ENCODE results near the gene AGPAT1.
A peak's percentile ranks its signal among the peaks of the same experiment; 100 is the strongest.
"Not testable (repeated sequence)": the region's sequence is repeated elsewhere in the genome, so short reads cannot be mapped to it uniquely, and the experiment has no call there.

AGPAT1 gene

DNA sequence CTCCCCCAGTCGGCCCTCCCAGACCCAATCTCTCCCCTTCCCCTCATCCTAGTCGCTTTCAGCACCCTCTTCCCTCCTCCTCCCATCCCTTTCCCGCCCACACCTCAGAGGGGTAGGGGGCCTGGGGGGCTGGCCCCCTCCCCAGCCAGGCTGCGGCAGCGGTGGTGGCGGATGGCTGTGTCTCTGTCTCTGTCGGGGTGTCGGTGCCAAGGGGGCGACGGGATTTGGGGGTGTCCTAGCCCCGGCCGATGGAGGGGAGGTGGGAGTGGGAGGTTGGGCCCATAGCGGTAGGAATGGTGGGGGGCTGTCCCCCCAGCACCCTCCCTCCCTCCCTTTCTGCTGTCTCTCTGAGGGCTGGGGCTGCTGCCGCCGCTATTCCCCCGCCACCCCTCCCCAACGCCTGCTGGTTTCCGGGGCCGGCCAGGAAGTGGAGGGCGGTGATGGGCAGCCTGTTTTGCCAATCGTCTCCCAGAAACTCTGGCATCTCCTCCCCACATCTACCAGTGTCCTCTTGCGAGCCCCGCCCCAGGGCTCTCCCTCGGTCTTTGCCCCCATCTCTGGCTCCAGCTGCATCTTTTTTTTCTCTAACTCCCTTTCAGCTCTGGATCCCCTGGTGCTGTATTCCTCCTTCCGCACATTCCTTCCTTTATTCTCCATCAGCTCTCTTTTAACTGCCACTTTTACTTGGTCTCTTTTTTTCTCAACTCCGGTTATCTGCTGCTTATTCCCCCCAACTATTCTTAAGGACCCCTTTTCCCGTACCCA is at the start of gene AGPAT1:
AGPAT1 (minus strand) TSS at position 374 of the 765 bp plus-strand sequence. CDS start 4,588 bp downstream, outside the sequence.
- peak; percentile 86 for DNase-seq (ENCODE audit: low read depth)

GRCh38 chr6:32224696-32225095 is 48.8 kb upstream of the AGPAT1 start:
- DNase-seq (ENCODE audit: low read depth): no peak

- DNase-seq (ENCODE audit: low read depth): no peak
Measured at GRCh38 chr6:32223258-32224235, 47.7 kb upstream of the AGPAT1 start, which contains the start of gene NOTCH4. Gene NOTCH4 (minus strand): TSS chr6:32224067. CDS start chr6:32223928, 139 bp downstream.

DNA sequence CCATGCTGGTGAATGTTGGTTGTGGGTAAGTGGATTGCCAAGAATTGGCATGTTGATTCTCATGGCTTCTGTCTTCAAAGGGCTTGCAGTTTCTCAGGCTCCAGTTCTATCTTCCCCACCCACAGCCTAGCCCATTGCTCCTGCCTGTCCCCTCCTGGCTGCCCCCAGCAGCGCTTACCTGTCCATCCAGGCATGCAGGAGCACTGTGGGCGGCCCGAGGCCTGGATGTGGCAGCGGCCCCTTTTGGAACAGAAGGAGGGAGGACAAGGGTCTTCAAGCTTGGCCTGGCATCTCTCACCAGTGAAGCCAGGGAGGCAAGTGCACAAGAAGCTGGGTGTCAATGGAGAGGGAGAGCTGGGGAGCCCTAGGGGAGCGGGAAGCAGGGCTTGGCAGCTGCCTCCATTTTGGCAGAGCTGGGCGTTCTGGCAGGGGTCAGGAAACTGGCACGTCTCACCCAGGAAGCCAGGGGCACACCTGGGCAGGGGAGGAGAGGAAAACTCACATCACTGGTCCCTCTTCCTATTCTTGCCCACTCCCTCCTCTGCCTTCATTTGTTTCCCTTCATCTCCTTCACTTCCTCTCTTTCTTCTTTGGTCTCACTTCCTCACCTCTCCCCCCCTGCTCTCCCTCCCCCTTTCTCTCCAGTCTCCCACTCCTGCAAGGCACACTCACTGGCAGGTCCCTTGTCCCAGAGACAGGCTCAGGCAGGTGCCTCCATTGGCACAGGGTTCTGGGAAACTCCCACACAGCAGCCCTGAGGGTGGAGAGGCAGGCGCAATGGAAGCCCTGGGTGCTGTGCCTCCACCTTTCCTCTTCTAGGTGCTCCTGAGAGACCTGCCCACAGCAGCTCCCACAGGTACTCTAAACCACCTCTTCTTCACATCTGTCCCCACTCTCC is 46.7 kb upstream of the AGPAT1 start:
- no peak for DNase-seq (ENCODE audit: low read depth)

DNA sequence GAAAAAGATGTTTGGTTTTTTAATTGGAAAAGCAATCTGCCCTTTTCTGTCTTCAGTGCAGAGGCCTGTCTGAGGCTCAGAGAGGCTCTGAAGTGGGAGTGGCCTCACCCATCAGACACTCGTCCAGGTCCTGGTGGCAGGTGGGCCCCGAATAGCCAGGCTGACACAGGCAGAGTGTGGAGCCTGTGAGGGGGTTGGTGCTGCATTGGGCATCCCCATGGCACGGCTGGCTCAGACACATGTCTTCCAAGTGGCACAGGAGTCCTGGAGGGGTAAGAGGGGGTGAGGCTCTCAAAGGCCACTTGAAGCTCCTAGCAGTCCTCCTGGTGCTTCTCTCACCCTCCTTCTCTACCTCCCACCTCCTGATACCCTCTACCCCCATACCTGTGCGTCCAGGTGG is 44.1 kb upstream of the AGPAT1 start:
- DNase-seq (ENCODE audit: low read depth): no peak

- DNase-seq (ENCODE audit: low read depth): no peak
Measured at GRCh38 chr6:32218167-32218566, 42.3 kb upstream of the AGPAT1 start.

DNA sequence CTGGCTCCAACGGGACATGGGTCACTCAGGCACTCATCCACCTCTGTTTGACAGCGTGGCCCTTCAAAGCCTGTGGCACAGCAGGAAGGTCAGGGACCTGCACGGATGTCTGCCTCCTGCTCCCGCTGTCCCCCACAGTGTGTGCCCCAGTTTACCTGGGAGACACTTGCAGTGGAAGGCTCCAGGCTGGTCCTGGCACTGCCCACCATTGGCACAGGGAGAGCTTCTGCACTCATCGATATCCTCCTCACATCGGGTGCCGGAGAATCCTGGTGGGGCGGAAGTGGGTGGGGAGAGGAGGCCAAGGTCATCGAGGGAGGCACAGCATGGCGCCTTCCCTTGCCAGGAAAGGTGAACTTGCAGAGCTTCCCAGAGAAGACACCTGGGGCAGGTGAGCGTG is 41.1 kb upstream of the AGPAT1 start:
- no peak for DNase-seq (ENCODE audit: low read depth)

DNA sequence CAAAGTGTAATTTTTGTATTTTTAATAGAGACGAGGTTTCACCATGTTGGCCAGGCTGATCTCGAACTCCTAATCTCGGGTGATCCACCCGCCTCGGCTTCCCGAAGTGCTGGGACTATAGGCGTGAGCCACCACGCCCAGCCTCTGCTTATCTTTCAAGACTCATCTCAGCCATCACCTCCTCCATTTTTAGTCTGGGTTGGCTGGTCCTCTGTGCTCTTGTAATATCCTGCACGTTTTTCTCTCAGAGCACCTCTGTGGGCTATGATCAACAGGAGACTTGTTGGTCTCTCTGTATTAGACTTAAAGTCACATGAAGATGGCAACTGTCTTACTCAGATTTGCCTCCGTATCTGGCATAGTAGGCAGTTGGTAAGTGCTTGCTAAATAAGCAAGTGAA is 40.4 kb upstream of the AGPAT1 start:
- no peak for DNase-seq (ENCODE audit: low read depth)

DNA sequence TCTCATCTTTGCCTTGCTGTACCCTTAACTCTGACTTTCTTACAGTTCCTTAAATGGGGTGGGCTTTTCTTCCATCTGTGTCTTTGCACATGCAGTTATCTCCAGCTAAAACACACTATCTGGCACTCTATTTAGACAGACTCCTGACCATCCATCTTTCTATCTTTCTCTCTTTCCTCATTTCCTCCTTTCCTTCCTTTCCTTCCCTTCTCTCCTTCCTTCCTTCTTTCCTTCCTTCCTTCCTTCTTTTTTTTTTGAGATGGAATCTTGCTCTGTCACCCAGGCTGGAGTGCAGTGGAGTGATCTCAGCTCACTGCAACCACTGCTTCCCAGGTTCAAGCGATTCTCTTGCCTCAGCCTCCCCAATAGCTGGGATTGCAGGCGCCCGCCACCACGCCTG is 39.7 kb upstream of the AGPAT1 start:
- DNase-seq (ENCODE audit: low read depth): no peak

DNA sequence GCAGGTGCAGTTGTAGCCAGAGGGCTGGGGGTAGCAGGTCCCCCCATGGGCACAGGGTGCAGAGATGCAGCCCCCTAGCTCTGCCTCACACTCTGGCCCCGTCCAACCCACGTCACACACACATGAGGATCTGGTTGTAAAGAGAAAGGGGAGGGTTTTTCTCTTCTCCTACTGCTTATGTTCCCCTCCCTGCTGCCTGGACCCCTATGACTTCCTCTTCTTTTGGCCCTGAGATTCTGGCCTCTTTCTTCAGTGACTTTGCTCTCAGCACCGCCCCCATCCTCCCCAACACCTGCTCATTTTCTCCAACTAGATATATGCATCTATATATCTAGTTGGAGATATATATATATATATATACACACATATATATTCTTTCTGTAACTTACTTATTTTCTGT is 38.2 kb upstream of the AGPAT1 start:
- no peak for DNase-seq (ENCODE audit: low read depth)

- DNase-seq (ENCODE audit: low read depth): no peak
Measured at GRCh38 chr6:32213649-32214048, 37.8 kb upstream of the AGPAT1 start.

- DNase-seq (ENCODE audit: low read depth): no peak
Measured at GRCh38 chr6:32212076-32212760, 36.3 kb upstream of the AGPAT1 start.

GRCh38 chr6:32211432-32211831 is 35.5 kb upstream of the AGPAT1 start:
- not testable (repeated sequence) for DNase-seq (ENCODE audit: low read depth)

DNA sequence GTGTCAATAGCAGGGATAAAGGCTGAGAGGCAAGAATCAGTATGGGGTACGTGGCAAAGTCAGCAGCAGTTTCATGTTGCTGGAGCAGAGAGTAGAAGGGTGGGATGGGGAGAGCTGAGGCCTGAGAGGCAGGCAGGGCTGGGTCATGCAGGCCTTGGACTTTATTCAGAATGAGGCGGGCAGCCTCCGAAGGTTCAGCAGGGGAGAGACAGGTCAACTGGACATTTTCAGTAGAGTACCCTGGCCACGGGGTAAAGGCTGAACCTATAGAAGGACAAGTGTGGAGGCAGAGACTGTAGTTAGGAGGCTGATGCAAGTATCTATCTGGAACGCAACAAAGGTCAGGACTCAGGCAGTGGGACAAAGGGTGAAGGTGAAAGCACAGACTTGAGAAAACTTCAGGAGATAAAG is 34.3 kb upstream of the AGPAT1 start:
- DNase-seq (ENCODE audit: low read depth): no peak

- DNase-seq (ENCODE audit: low read depth): no peak
Measured at GRCh38 chr6:32208996-32209395, 33.1 kb upstream of the AGPAT1 start.

- DNase-seq (ENCODE audit: low read depth): no peak
Measured at GRCh38 chr6:32204268-32204715, 28.4 kb upstream of the AGPAT1 start.

DNA sequence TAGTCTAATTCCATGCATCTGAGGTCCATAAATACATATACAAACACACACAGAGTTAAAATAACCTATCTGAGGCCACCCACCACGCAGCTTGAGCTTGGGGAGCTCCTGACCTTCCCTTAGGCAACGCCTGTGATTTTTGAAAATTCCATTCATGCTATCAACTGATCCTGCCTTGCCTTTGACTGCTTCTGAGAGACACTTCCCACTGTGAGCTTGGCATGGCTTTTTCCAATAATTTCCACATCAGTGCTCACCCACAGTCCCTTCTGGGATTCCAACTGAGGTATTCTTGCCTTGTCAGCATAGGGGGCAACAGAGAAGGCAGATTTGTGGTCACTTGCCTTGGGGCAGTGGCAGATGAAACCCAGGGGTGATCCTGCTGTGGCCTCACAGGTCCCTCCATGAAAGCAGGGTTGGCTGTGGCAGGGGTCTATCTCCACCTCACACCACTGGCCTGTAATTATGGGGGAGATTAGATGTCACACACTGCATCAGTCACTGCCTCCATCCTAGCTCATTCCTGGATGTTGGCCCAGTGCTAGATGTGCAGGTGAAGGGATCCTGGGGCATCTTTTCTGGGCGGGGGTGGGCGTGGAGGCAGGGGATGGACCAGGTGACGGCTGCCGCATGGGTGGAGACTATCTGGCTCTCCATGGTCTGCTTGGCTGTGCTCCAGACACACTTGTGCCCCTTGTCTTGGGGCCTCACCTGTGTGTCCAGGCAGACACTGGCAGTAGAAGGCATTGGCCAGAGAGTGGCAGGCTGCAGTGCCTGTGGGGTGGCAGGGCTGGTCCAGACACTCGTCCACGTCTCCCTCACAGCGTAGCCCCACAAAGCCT is 27.8 kb upstream of the AGPAT1 start:
- no peak for DNase-seq (ENCODE audit: low read depth)

- no peak for DNase-seq (ENCODE audit: low read depth)
Measured at GRCh38 chr6:32202186-32202585, 26.3 kb upstream of the AGPAT1 start.

DNA sequence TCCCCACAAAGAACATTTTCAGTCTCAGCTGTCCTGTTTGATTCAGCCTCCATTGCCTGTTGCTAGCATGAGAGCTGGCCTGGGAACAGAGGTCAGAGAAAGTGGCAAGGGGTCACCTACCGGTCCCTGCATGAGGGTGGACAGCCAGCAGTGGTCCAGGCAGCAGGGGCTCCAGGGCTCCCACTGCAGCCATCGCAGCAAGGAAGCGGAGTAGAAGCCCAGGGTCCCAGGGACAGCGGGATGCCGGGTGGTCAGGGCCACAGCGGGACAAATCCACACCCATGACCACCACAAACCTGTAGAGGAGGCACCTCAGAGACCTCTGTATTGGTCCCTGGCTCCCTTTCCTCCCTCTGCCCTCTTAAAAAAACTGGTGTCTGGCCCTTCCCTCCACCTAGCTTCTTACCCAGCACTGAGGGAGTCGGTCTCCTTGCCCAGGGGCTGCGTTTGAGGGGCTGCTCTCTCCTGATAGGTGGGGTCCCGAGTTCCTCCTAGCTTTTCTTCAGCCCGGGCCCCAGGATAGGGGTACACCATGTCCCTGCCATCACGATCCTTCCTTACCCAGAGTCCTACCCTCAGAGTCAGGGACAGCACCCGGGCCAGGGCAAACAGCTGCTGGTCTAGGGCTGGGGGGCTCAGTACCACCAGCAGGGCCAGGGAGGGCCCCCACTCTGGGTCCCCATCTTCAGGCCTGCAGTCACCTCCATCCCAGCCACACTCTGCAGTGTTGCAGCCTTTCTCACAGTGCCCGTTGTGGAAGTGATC is 25.0 kb upstream of the AGPAT1 start:
- DNase-seq (ENCODE audit: low read depth): no peak
